ENCODE results near the gene NKAIN4. TPM values are rescaled to one million over a fixed set of nuclear protein-coding genes. Genes with fewer than 3 reads are reported as not detected.

Gene NKAIN4
- total and polyA plus RNA-seq, 2 experiments from 2014 or later, result 12.6 to 13.2 TPM

- no peak for TF ChIP-seq ZNF331 (CRISPR knock-in tag; IDR thresholded peaks at IDR 0.05; ENCODE audit: low read depth)
Observed at GRCh38 chr20:63291811-63292210, 37.5 kb upstream of the NKAIN4 start (continued).

GRCh38 chr20:63290677-63291472, 36.6 kb upstream of the NKAIN4 start:
- peaks cover 12% of the 10 kb centered on the region for H3K36me3 Mint-ChIP-seq (ENCODE audit: low read depth)
- H3K27ac ChIP-seq (ENCODE audit: low read depth), result peak overlapping the region; percentile 45; the same call in 1 of the 2 replicates
- H4K20me1 ChIP-seq (replicated peaks; ENCODE audit: insufficient read depth), result no peaks in the 10 kb centered on the region
- no peak overlapping the region for H3K4me3 Mint-ChIP-seq
- H3K27ac Mint-ChIP-seq, result peak overlapping the region; percentile 52; the same call in 1 of the 2 replicates
- peaks cover 14% of the 10 kb centered on the region; the same call in 1 of the 2 replicates for H3K4me1 ChIP-seq (ENCODE audit: insufficient read depth)
- H3K4me3 ChIP-seq, result no peak overlapping the region
- peaks cover 14% of the 10 kb centered on the region for H3K4me1 Mint-ChIP-seq
- no peaks in the 10 kb centered on the region for H3K79me2 ChIP-seq (replicated peaks; ENCODE audit: insufficient read depth)
- TF ChIP-seq CTCF (conservative IDR thresholded peaks at IDR 0.05; ENCODE audit: low read depth in 2 of 2) (peak; percentile 54 to 74), POLR2AphosphoS5 (IDR thresholded peaks at IDR 0.05; ENCODE audit: low read depth) (0 out of 2 replicates have a peak, but pooled peaks have one; percentile 31), CREB1 (CRISPR knock-in tag; IDR thresholded peaks at IDR 0.05; ENCODE audit: low read depth) (0 out of 2 replicates have a peak, but pooled peaks have one; percentile 14), EZH2phosphoT487 (IDR thresholded peaks at IDR 0.05; ENCODE audit: unreplicated experiment) (no peak), ETS1 (IDR thresholded peaks at IDR 0.05) (no peak), JUNB (IDR thresholded peaks at IDR 0.05; ENCODE audit: unreplicated experiment) (no peak), ZNF114 (CRISPR knock-in tag; IDR thresholded peaks at IDR 0.05) (no peak)
- TF ChIP-seq, protein P1, sequence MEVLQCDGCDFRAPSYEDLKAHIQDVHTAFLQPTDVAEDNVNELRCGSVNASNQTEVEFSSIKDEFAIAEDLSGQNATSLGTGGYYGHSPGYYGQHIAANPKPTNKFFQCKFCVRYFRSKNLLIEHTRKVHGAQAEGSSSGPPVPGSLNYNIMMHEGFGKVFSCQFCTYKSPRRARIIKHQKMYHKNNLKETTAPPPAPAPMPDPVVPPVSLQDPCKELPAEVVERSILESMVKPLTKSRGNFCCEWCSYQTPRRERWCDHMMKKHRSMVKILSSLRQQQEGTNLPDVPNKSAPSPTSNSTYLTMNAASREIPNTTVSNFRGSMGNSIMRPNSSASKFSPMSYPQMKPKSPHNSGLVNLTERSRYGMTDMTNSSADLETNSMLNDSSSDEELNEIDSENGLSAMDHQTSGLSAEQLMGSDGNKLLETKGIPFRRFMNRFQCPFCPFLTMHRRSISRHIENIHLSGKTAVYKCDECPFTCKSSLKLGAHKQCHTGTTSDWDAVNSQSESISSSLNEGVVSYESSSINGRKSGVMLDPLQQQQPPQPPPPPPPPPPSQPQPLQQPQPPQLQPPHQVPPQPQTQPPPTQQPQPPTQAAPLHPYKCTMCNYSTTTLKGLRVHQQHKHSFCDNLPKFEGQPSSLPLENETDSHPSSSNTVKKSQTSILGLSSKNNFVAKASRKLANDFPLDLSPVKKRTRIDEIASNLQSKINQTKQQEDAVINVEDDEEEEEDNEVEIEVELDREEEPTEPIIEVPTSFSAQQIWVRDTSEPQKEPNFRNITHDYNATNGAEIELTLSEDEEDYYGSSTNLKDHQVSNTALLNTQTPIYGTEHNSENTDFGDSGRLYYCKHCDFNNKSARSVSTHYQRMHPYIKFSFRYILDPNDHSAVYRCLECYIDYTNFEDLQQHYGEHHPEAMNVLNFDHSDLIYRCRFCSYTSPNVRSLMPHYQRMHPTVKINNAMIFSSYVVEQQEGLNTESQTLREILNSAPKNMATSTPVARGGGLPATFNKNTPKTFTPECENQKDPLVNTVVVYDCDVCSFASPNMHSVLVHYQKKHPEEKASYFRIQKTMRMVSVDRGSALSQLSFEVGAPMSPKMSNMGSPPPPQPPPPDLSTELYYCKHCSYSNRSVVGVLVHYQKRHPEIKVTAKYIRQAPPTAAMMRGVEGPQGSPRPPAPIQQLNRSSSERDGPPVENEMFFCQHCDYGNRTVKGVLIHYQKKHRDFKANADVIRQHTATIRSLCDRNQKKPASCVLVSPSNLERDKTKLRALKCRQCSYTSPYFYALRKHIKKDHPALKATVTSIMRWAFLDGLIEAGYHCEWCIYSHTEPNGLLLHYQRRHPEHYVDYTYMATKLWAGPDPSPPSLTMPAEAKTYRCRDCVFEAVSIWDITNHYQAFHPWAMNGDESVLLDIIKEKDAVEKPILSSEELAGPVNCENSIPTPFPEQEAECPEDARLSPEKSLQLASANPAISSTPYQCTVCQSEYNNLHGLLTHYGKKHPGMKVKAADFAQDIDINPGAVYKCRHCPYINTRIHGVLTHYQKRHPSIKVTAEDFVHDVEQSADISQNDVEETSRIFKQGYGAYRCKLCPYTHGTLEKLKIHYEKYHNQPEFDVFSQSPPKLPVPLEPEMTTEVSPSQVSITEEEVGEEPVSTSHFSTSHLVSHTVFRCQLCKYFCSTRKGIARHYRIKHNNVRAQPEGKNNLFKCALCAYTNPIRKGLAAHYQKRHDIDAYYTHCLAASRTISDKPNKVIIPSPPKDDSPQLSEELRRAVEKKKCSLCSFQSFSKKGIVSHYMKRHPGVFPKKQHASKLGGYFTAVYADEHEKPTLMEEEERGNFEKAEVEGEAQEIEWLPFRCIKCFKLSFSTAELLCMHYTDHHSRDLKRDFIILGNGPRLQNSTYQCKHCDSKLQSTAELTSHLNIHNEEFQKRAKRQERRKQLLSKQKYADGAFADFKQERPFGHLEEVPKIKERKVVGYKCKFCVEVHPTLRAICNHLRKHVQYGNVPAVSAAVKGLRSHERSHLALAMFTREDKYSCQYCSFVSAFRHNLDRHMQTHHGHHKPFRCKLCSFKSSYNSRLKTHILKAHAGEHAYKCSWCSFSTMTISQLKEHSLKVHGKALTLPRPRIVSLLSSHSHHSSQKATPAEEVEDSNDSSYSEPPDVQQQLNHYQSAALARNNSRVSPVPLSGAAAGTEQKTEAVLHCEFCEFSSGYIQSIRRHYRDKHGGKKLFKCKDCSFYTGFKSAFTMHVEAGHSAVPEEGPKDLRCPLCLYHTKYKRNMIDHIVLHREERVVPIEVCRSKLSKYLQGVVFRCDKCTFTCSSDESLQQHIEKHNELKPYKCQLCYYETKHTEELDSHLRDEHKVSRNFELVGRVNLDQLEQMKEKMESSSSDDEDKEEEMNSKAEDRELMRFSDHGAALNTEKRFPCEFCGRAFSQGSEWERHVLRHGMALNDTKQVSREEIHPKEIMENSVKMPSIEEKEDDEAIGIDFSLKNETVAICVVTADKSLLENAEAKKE (CRISPR knock-in tag; IDR thresholded peaks at IDR 0.05), result no peak
- H2AFZ ChIP-seq, result no peak overlapping the region
- peak; percentile 74 for DNase-seq (ENCODE audit: low spot score)
- H3K27me3 Mint-ChIP-seq (ENCODE audit: insufficient read depth, low read depth, poor library complexity), result peaks cover 25% of the 10 kb centered on the region
- no peaks in the 10 kb centered on the region; the same call in 1 of the 2 replicates for H3K36me3 ChIP-seq (ENCODE audit: insufficient read depth)
- H3K27me3 ChIP-seq (ENCODE audit: insufficient read depth), result no peaks in the 10 kb centered on the region
- no peak overlapping the region for H3K4me2 ChIP-seq
- no peaks in the 10 kb centered on the region for H3F3A ChIP-seq (replicated peaks; ENCODE audit: low read depth)
- ATAC-seq, result peak; percentile 75
- no peaks in the 10 kb centered on the region for H3K9me2 ChIP-seq (ENCODE audit: insufficient read depth)
- no peaks in the 10 kb centered on the region for H3K9me3 Mint-ChIP-seq
